HG03045 (cell line): Measurements from ENCODE around the gene LCN9.

Source experiments
- ATAC-seq: cut with Tn5 transposase; IDR thresholded peaks from one replicate; pipeline ENCODE4 v1.9.1; 2021; ENCODE audit warnings: mild to moderate bottlenecking, moderate library complexity; ENCODE audit not compliant: unreplicated experiment

The LCN9 gene

DNA sequence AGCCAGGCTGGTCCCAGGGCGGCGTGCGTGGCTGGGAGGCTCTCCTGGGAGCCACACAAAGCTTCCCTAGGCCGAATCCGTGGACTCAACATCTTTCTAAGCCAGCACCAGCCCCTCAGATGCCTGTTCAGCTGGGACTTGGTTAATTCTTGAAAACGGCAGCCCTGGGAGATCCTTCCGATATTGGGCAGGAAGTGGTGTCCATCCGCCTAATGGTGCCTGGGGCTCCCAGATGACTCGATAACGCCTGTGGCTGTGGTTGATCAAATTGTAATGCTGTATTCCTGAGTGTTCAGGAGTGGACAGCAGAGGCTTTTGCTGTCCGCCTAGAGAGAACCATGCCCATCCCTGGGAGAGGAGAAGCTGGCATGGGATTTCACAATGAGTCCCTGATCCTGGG lies 52.9 kb downstream of the LCN9 start:
- ATAC-seq: no peak
